Measurements from ENCODE around the gene FKBP15. TPM values are rescaled to one million over a fixed set of nuclear protein-coding genes. Genes with fewer than 3 reads are reported as not detected.
A peak's percentile ranks its signal among the peaks of the same experiment; 100 is the strongest.

Gene FKBP15
- total RNA-seq, 1 experiment from 2014 or later = 34.9 TPM

DNA sequence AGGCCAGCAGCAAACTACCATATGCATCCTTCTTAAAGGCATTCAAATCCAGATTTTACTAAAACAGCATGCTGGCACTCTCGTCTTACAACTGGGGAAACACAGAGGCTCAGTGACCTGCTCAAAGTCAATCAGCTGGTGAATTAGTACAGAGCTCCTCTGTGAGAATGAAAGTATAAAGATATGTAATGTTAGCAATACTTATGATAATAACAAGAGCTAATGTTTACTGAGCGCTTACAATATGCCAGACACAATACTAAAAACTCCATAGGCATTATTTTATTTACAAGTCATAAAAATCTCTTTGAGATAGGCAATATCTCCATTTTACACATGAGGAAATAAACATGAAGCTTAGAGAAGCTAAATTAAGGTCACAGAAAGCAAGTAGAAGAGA, 28.6 kb downstream of the FKBP15 start:
- in situ Hi-C loops (cut with HindIII; ENCODE audit: low pct_unique_long_range_greater_than_20kb, low sequenced_read_pairs) = no loop called here

GRCh38 chr9:113187929-113188595, 33.0 kb downstream of the FKBP15 start:
- peak; percentile 60 for DNase-seq (ENCODE audit: low read depth, low spot score)
- in situ Hi-C loops (cut with HindIII; ENCODE audit: low pct_unique_long_range_greater_than_20kb, low sequenced_read_pairs) = no loop called here

More for the DNA sequence above, 28.6 kb downstream of the FKBP15 start:
- no peak for DNase-seq (ENCODE audit: low read depth, low spot score)

- DNase-seq (ENCODE audit: low read depth, low spot score) = no peak
- in situ Hi-C loops (cut with HindIII; ENCODE audit: low pct_unique_long_range_greater_than_20kb, low sequenced_read_pairs) = no loop called here
Measured at GRCh38 chr9:113186137-113186755, 34.8 kb downstream of the FKBP15 start.

DNA sequence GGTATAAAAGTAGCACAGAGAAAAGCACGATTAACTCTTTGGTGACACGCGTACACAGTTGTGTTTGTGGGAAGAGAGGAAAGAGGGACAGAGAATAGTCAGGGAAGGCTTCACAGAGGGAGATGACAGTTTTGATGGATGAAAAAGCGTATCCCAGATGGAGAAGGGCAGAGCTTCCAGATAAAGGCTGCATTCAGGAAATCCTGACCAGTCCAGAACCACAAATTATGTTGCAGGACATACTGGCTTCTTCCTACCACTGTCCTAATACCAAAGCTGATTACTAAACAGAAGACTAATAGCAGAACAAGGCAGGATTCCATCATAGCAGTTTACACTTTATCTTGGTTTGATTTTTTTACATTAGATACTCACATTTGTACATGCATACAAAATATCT, 35.8 kb downstream of the FKBP15 start:
- DNase-seq (ENCODE audit: low read depth, low spot score) = peak; percentile 22
- in situ Hi-C loops (cut with HindIII; ENCODE audit: low pct_unique_long_range_greater_than_20kb, low sequenced_read_pairs) = no loop called here

DNA sequence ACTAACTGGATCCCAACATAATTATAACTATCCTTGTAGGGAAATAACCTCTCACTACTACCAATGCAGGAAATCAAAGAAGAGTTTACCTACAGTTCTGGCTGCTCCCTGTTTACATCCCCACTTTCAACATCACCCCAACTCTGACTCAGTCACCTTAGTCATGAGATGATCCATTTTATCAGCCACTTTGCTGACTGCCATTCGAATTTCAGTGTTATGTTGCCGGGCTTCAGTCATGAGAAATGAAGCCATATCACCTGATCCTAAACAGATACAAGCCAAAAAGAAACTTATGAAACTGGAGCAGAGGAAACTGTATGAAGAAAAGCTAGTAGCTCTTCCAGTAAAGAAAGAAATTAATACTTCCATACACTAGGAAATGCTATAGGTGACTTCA, 36.5 kb downstream of the FKBP15 start:
- DNase-seq (ENCODE audit: low read depth, low spot score) = no peak
- in situ Hi-C loops (cut with HindIII; ENCODE audit: low pct_unique_long_range_greater_than_20kb, low sequenced_read_pairs) = no loop called here

GRCh38 chr9:113183956-113184488, 37.1 kb downstream of the FKBP15 start:
- DNase-seq (ENCODE audit: low read depth, low spot score) = no peak
- in situ Hi-C loops (cut with HindIII; ENCODE audit: low pct_unique_long_range_greater_than_20kb, low sequenced_read_pairs) = no loop called here

DNA sequence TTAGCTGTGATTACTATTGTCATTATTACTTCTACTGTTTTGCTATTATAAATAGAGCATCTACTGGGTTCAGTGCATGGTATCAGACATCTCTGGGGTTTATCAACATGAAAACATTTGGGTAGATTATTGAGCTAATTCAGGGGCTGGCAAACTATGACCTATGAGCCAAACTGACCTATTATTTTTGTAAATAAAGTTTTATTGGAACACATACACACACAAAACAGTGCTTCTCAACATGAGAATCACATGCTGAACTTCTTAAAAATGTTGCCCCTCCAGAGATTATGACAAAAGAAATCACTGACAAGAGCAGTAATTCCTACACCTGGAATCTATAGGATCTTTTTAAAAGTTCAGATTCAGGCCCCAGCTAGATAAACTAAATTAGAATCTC, 39.9 kb downstream of the FKBP15 start:
- in situ Hi-C loops (cut with HindIII; ENCODE audit: low pct_unique_long_range_greater_than_20kb, low sequenced_read_pairs) = no loop called here
- no peak for DNase-seq (ENCODE audit: low read depth, low spot score)

DNA sequence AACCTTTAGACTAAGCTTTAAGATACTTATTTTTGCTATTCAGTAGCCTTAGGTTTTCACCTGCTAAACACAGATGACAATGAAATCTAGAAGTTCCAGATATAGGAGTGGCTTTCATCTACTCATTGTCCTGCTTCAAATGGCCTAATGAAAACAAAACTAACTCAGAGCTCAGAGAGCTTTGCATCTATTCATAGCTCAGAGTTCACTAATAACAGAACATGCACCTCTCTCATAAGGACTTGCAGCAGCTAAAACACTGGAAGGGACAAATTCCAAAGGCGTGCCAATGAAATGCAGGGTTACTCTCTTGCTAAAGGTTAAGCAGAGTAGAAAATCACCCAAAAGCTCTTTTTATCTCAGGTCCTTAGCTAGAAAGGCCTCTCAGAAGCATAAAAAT, 41.2 kb downstream of the FKBP15 start:
- DNase-seq (ENCODE audit: low read depth, low spot score) = no peak
- in situ Hi-C loops (cut with HindIII; ENCODE audit: low pct_unique_long_range_greater_than_20kb, low sequenced_read_pairs) = no loop called here

DNA sequence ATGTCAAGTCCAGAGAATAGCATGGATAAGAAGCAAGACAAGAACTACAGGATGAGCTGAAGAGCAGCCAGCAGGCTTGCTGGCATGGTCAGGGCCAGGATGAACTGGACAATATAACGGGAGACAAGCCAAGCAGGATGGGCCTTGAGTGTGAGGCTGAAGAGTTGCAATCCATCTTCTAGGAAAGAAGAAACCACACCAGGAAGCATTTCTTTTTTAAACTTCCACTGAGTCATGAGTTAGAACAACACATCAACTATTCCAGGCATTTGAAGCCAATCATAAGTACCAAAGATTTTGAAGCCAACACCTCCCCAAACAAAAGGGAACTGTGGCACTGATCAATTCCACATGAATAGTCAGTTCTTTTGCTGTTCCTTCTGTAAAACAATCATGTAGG, 43.0 kb downstream of the FKBP15 start:
- DNase-seq (ENCODE audit: low read depth, low spot score) = no peak
- in situ Hi-C loops (cut with HindIII; ENCODE audit: low pct_unique_long_range_greater_than_20kb, low sequenced_read_pairs) = no loop called here

DNA sequence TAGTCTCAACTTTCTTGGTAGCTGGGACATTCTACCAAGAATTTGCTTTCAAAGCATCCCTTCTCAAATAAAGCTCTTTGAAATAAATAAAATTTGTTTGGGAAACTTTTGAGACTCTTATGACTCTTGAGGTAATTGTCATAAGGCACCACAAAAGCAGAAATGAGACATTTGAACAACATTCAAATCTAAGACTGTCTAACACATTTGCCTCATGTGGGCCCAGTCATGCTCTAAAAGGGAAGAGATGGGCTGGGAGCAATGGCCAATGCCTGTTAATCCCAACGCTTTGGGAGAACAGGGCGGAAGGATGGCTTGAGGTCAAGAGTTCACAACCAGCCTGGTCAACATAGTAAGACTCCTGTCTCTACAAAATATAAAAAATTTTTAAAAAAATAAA, 43.8 kb downstream of the FKBP15 start:
- no peak for DNase-seq (ENCODE audit: low read depth, low spot score)
- in situ Hi-C loops (cut with HindIII; ENCODE audit: low pct_unique_long_range_greater_than_20kb, low sequenced_read_pairs) = no loop called here

DNA sequence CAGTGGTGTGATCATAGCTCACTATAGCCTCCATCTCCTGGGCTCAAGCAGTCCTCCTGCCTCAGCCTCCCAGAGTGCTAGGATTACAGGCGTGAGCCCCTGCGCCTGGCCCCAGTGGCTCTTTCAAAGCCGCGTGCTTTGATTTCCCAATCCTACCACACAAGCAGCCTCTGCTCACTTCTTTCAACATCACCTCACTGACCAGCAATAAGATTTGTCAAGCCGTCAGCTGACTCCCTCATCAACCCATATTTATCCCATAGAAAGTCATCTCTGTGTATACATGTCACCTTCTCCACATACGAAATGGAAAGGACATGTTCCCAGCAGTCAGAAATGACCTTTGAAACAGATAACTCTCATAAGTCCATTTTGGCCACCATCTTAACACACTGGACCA, 44.3 kb downstream of the FKBP15 start:
- in situ Hi-C loops (cut with HindIII; ENCODE audit: low pct_unique_long_range_greater_than_20kb, low sequenced_read_pairs) = no loop called here
- DNase-seq (ENCODE audit: low read depth, low spot score) = no peak

- no peak for DNase-seq (ENCODE audit: low read depth, low spot score)
- in situ Hi-C loops (cut with HindIII; ENCODE audit: low pct_unique_long_range_greater_than_20kb, low sequenced_read_pairs) = no loop called here
Measured at GRCh38 chr9:113173341-113173740, 47.7 kb downstream of the FKBP15 start.

GRCh38 chr9:113168809-113169208, 52.3 kb downstream of the FKBP15 start:
- no peak for DNase-seq (ENCODE audit: low read depth, low spot score)
- in situ Hi-C loops (cut with HindIII; ENCODE audit: low pct_unique_long_range_greater_than_20kb, low sequenced_read_pairs) = no loop called here

- in situ Hi-C loops (cut with HindIII; ENCODE audit: low pct_unique_long_range_greater_than_20kb, low sequenced_read_pairs) = no loop called here
- no peak for DNase-seq (ENCODE audit: low read depth, low spot score)
Measured at GRCh38 chr9:113166039-113166438, 55.0 kb downstream of the FKBP15 start.

- no peak for DNase-seq (ENCODE audit: low read depth, low spot score)
- in situ Hi-C loops (cut with HindIII; ENCODE audit: low pct_unique_long_range_greater_than_20kb, low sequenced_read_pairs) = no loop called here
Measured at GRCh38 chr9:113164536-113165300, 56.4 kb downstream of the FKBP15 start.

GRCh38 chr9:113163001-113163400, 58.1 kb downstream of the FKBP15 start:
- no peak for DNase-seq (ENCODE audit: low read depth, low spot score)
- in situ Hi-C loops (cut with HindIII; ENCODE audit: low pct_unique_long_range_greater_than_20kb, low sequenced_read_pairs) = no loop called here

GRCh38 chr9:113160571-113160970, 60.5 kb downstream of the FKBP15 start:
- DNase-seq (ENCODE audit: low read depth, low spot score) = no peak
- in situ Hi-C loops (cut with HindIII; ENCODE audit: low pct_unique_long_range_greater_than_20kb, low sequenced_read_pairs) = no loop called here

- no peak for DNase-seq (ENCODE audit: low read depth, low spot score)
- in situ Hi-C loops (cut with HindIII; ENCODE audit: low pct_unique_long_range_greater_than_20kb, low sequenced_read_pairs) = no loop called here
Measured at GRCh38 chr9:113158446-113158845, 62.6 kb downstream of the FKBP15 start.

DNA sequence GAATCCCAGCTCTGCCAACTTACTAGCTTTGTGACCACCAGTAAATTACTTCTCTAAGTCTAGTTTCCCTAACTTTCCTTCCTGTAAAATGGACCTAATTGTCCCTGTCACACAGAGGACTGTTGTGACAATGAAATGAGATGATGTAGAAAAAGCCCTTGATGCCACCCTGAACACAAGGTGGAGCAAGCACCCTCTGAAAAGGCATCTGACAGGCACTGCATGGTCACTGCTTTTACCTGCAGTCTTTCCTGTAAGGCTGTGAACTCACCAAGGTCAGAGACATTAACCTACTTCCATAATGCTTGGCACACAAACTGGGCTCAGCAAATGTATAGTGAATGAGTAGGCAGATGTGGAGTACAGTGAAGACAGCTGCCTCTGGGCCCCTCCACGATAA, 64.2 kb downstream of the FKBP15 start:
- in situ Hi-C loops (cut with HindIII; ENCODE audit: low pct_unique_long_range_greater_than_20kb, low sequenced_read_pairs) = no loop called here
- DNase-seq (ENCODE audit: low read depth, low spot score) = no peak
